Measurements from ENCODE around the gene TKT.

Gene TKT

DNA sequence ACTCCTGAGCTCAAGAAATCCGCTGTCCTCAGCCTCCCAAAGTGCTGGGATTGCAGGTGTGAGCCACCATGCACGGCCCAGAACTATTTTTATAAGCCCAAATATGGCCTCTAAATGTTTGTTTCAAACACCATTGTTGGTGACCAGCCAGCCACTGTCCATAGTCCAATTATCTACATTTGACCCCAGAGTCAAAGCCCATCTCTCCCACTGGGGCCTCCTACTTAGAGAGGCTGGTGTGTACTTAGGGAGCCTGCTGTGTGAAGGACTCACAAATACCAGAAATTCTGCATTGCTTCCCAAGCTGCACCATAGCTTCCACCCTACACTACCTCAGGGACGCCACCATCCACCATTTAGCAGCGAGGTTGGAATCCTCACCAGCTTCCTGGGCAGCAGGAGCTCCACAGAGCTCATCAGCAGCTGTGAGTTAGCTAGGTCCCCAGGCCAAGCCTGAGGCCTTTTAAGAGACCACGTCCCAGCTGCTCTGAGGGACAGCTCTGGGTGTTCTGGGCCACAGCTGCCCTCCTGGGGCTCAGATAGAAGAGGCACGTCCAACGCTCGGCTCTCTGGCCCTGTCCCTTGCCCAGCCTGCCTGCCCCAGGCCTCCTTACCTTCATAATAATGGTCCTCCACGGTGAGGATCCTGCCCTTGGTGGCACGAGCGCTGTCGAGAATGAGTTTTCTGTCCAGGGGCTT is 29.5 kb downstream of the TKT start:
- in situ Hi-C loops (cut with HindIII; ENCODE audit: low sequenced_read_pairs) = no loop called here

DNA sequence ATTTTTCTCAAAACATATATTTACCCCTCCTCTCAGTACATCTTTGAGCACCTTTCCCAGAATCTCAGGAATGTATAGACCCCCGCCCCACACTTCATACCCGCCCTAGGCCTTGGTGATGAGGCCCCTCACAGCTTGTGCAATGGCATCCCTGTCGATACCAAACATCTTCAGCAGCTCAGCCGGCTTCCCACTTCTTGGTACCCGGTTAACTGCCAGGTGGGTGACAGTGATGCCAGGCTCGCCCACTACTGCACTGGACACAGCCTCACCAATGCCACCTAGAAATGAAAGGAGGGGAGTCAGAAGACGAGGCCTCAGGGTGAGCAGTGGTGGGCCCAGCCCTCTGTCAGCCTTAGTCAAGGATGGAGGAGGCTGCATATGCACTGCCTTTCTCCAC is 30.2 kb downstream of the TKT start:
- in situ Hi-C loops (cut with HindIII; ENCODE audit: low sequenced_read_pairs) = no loop called here

DNA sequence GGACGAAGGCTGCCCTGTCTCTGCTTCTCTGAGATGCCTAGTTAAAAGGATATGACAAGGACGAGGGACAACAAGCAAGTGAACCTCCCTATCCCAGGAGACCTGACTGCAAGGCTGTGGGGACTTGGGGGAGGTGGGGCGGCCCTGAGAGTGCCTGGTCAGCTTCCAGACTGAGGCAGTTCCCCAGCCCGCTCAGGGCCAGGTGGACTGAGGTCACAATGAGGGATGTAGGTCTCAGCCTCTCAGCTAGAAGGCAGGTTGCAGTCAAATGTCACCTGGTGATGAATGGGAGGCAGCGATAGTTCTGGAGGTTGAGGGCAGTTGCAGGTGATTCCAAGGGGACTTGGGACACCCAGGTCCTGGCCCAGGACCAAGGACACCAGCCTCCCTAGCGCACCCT is 30.6 kb downstream of the TKT start:
- in situ Hi-C loops (cut with HindIII; ENCODE audit: low sequenced_read_pairs) = no loop called here

DNA sequence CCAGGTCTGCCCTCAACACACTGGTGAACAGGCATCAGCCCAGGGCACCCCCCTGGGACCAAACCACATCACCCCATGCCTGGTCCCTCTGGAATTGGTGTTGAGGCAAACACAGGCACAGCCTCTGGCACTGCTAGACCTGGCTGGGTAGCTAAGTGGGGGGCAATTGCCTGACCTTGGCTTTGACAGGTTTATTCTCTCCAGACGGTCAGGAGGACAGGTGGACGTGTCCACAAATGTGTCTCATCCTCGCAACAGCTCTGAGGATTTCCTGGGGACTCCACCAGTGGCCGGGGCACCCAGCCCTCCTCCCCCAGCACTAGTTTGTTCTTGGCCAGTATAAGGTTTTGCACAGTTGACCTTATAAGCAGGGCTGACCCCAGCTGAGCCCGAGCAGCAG is 31.3 kb downstream of the TKT start:
- in situ Hi-C loops (cut with HindIII; ENCODE audit: low sequenced_read_pairs) = no loop called here

DNA sequence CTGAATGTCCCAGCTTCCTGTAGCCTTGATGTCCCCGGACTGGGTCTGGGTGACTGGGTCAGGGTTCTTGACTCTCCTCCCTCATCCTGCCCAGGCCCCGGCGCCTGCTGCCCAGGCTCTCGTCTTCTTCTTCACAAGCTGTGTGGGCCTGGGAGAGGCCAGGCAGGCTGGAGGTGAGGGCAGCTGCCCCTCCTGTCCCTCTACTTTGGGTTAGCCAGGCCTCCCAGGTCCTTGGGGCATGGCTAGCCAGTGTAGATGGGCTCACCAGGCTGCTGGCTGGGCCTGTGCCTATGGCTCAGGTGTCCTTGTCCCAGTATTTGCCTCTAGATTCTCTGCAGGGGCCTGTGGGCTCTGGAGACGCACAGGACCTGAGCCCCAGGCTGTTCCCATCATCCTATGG is 31.8 kb downstream of the TKT start:
- in situ Hi-C loops (cut with HindIII; ENCODE audit: low sequenced_read_pairs) = no loop called here

DNA sequence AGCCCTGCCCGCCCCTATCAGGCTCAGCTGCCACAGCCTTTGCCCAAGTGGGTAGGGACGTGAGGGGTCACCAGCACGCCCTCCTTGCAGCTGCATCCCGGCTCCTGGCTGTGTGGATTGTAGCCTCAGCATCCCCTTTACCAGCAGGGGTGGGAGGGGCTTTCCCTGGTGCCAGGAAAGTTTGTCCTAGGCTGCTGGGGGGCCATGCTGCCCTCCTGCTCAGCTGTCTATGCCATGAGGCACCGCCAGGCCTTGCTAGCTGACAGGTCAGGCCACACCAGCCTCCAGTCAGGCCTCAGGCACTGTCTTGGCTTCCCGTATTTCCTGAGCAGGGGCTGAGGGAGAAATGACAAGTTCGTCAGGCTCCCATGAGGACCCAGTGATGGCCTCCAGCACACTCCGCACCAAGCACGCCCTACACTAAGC is 32.3 kb downstream of the TKT start:
- in situ Hi-C loops (cut with HindIII; ENCODE audit: low sequenced_read_pairs) = no loop called here

DNA sequence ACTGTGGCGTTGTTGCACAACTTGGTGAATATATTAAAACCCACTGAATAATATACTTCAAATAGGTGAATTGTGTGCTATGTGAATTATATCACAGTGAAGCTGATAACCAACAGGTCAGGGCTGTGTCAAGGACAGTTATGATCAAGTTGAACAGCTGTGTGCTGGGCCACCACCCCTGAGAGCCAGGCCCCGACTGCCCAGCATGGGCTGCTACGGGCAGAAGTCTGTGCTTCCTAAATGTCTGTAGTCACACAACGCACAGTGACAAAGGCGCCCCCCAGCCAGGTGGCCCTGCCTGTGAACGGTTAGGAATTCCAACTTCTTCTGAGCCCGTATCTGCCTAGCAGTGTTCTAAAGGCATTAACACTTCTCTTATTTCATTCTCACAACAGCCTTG is 32.8 kb downstream of the TKT start:
- in situ Hi-C loops (cut with HindIII; ENCODE audit: low sequenced_read_pairs) = no loop called here

DNA sequence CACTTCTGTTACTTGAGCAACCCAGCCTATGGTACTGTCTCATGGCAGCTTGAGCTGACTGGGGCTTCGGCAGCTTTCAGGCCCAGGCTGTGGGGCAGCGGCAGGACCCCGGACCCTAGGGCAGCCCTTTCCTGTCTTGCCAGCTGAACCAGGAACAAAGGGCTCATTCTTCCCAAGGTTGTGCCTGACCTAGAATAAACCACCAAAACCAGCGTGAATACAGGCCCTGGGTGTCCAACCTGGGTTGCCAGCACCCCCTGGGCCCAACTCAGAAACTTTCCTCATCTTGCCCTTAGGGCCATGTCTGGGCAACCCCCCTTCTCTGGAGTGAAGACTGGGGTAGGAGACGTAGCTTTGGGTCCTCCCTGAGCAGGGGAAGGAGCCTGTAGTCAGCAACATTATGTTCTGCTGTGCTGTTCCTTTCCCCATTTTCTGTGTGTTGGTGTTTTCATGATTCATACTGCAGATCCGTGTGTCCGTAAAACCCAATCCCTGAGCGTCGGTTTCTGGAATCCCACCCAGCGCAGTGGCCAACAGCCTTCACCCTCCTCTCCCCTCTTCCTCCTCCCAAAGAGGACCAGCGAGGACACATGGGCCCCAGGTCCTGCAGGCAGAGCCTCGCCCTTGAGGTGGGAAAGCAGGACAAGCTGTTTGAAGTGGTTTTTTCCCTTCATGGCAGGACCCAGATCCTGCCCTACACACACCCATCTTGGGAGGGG is 33.5 kb downstream of the TKT start:
- in situ Hi-C loops (cut with HindIII; ENCODE audit: low sequenced_read_pairs) = no loop called here

DNA sequence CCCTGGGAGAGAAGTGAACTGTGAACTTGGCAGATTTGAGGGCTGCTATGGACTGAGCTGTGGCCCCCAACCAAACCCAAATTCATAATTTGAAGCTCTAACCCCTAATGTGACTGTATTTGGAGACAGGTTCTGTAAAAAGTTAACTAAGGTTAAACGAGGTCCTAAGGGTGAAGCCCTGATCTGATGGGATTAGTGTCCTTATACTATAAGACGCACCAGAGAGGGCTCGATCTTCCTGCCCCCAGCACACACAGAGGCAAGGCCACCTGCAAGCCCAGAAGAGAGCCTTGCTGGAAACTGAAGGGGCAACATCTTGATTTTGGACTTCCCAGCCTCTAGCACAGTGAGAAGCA is 34.0 kb downstream of the TKT start:
- in situ Hi-C loops (cut with HindIII; ENCODE audit: low sequenced_read_pairs) = no loop called here

DNA sequence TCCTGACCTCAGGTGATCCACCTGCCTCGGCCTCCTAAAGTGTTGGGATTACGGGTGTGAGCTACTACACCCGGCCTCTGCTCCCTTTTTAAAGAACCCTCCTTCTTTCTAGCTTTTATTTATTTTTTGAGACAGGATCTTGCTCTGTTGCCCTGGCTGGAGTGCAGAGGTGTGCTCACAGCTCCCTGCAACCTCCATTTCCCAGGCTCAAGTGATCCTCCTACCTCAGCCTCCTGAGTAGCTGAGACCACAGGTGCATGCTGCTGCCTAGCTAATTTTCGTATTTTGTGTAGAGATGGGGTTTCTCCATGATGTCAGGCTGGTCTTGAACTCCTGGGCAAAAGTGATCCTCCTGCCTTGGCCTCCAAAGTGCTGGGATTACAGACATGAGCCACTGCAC is 34.5 kb downstream of the TKT start:
- in situ Hi-C loops (cut with HindIII; ENCODE audit: low sequenced_read_pairs) = no loop called here

DNA sequence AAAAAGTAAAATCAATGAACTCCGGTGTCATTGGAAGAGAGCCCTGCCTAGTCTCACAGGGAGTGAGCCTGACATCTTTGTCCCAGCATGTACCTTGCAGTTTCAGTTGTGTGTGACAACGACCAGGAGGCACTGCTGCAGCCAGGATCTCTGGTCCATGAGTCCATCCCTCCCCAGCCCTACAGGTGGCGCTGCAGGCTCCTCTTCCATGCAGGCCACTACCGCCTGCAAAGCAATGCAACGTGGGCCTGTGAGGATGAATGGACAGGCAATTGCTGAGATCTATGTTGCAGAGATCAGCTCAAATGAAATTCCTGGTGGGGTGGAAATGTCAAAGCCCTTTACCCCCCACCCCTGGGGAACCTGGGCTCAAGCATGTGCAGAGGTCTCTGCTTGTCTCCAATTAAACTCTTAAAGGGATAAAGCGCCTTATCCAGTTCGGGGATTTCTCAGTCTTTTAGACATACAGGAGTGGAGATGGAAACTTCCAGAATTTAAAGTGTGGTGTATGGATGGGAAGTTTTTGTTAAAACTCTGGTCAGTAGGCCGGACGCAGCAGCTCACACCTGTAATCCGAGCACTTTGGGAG is 35.8 kb downstream of the TKT start:
- in situ Hi-C loops (cut with HindIII; ENCODE audit: low sequenced_read_pairs) = no loop called here

DNA sequence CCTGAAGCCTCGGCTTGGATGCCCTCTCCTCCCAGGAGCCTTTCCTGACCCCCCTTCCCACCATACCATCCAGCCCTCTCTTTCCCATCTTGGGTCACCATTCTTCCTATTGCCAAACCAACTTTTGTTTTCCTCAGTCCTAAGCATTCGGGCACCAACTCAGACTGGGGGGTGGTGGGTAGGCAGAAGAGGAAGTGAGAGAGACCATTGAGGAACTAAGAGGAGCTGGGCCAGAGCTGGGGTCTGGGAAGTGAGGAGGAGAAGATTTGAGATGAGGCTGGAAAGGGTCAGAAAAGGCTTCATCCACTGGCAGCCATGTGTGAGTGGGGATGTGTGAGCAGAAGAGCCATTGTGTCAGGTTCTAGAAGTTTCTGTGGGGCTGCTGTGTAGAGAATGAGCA is 37.7 kb downstream of the TKT start:
- in situ Hi-C loops (cut with HindIII; ENCODE audit: low sequenced_read_pairs) = no loop called here

DNA sequence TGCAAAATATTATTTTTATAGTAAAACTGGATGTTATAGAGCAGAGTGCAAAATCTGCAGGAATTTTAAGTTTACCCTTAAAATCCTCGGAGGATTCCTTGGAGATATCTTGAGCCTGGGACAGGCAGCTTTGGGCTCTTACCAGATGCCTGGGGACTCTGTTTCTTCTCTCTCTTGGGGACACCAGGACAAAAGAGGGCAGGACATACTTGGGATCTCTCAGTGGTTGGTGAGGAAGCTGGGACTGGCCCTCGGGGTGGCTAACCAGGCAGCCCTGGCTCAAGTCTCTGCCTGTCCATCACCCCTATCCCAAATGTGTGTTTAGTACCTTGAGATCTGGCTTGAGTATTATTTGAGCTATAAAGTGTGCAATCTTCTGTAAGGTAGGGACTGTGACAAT is 38.6 kb downstream of the TKT start:
- in situ Hi-C loops (cut with HindIII; ENCODE audit: low sequenced_read_pairs) = no loop called here

DNA sequence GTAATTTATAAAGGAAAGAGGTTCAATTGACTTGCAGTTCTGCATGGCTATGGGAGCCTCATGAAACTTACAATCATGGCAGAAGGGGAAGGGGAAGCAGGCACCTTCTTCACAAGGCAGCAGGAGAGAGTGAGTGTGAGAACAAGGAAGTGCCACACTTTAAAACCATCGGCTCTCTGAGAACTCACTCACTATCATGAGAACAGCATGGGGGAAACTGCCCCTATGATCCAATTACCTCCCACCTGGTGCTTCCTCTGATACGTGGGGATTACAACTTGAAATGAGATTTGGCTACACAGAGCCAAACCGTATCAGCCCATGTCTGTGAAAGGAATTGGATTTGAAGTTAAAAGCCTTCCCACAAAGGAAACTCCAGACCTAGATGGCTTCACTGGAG is 39.1 kb downstream of the TKT start:
- in situ Hi-C loops (cut with HindIII; ENCODE audit: low sequenced_read_pairs) = no loop called here

DNA sequence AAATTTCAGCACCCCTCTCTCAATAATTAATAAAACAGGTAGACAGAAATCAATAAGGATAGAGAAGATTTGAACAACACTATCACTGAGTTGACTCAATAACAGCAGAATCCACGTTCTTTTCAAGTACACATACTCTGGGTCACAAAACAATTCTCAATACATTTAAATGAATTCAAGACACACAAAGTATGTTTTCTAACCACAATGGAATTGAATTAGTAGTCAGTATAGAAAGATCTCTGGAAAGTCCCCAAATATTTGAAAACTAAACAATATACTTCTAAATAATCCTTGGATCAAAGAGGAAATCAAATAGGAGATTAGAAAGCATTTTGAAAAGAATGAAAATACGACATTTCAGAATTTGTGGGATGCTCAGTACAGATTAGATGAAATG is 40.0 kb downstream of the TKT start:
- in situ Hi-C loops (cut with HindIII; ENCODE audit: low sequenced_read_pairs) = no loop called here

DNA sequence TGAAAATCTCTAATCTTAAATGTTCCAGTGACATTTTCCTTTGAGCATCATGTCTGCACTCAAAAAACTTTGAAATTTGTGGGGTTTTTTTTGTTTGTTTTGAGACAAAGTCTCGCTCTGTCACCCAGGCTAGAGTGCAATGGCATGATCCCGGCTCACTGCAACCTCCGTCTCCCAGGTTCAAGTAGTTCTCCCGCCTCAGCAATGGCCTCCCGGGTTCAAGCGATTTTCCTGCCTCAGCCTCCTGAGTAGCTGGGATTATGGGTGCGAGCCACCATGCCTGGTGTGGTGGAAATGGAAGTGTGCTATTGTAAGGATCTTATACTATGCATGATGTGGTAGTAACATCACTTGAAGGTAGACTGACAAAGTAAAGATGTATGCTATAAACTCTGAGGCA is 42.5 kb downstream of the TKT start:
- in situ Hi-C loops (cut with HindIII; ENCODE audit: low sequenced_read_pairs) = no loop called here

DNA sequence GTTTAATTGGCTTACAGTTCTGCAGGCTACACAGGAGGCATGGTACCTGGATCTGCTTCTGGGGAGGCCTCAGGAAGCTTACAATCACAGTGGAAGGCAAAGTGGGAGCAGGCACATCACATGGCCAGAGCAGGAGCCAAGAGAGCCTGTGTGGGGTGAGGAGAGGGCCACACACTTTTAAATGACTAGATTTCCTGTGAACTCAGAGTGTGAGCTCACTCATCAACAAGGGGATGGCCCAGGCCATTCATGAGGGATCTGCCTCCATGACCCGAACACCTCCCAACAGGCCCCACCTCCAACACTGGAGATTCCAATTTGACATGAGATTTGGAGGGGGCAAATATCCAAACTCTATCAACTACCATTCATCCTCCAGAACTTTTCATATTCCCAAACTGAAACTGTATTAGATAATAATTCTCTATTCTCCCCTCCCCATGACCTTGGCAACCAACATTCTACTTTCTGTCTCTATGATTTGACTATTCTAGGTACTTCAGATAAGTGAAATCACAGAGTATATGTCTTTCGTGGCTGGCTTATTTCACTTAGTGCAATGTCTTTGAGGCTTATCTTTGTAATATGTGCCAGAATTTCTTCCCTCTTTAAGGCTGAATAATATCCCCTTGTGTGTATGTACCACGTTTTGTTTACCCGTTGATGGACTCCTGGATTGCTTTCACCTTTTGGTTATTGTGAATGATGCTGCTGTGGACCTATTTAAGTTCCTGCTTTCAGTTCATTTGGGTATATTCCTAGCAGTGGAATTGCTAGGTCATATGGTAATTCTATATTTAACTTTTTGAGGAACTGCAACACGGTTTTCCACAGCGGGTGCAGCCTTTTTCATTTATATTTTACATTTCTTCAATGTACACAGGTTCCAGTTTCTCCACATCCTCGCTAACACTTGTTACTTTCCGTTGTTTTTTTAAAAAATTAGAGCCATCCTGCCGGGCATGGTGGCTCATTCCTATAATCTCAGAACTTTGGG is 43.8 kb downstream of the TKT start:
- in situ Hi-C loops (cut with HindIII; ENCODE audit: low sequenced_read_pairs) = no loop called here

DNA sequence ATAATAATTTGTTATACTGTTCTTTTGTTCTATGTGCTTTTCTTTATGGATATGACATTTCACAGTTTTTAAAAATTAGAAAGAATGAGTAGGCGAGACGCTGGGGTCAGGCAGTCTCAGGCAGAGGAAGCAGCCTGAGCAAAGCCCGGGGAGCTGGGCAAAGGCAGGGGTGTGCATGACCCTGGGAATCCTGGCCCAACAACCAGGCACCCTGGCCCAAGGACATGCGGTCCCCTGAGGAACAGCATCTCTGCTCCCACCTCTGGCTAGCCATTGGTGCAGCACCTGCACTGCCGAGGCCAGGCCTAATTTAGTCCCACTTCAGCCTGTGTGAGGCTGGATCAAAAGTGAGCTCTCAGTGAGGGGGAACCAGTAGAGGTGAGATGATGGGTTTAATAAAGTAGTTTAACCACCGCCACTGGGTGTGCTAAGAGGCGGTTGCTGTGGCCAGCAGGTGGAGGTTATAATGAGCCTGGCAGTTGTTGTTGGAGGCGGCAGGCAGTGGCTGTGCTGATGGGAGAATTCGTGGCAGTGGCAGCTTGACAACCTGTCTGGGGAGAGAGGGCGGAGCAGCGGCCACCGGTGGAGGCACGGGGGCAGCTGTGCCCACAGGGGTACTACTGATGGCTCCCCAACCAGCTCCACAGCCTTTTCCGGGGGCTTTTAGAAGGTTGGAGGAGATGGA is 53.3 kb downstream of the TKT start:
- in situ Hi-C loops (cut with HindIII; ENCODE audit: low sequenced_read_pairs) = no loop called here

DNA sequence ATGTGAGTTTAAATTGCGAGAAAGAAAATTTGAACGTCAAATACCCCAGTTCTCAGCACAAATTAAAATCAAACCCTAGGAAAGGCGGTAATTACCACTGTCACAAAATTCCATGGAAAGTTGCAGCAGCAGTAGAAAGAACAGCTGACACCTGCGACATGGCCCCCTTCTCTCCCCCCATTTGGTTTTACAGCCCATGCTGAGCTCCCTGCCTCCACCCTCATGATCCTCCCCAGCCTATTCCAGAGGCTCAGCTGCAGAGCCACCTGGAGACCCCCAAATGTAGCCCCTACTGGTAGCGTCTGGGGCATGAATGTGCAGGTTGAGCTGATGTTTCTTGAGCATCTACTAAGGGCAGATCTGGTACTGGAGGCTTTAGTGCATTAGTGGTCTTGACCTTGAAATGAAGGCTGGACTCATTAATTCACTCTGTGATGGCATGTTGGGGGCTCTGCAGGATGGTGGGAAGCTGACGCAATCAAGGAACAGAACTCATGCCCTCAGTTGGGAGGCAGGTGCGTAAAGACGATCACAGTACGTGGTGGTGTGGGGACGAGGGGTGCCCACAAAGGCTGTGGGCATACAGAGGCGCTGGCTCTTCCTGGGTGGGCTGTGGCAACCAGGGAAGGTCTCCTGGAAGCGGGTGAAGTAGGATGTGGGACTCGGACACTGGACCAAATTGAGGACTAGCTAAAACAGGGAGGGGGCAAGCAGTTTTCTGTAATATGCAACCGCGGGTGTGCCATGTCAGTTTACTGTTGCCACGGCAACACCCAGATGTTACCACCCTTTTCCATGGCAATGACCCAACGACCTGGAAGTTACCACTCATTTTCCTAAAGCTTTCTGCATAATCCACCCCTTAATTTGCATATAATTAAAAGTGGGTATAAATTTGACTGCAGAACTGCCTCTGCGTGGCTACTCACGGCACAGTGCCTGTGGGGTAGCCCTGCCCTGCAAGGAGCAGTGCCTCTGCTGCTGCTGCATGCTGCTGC is 55.0 kb downstream of the TKT start:
- in situ Hi-C loops (cut with HindIII; ENCODE audit: low sequenced_read_pairs) = no loop called here

DNA sequence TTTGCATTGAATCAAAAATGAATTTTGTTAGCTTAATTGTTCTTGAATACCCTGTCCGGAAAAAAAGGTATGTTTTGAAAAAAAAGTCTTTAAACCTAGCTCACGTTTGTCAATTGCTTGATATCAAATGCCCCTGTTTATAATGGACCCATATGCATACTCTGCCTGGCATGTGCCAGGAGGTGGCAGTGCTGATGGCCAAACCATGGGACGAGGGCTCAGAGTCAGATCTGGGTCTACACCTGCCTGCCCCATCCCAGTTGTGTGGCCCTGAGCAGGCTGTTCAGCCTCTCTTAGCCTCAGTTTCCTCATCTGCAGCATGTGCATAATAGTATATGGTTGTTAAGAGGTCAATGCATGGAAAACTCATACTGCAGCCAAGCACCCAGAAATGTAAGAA is 56.0 kb downstream of the TKT start:
- in situ Hi-C loops (cut with HindIII; ENCODE audit: low sequenced_read_pairs) = no loop called here

All from DLD1 (cell line).